K562 (cell line): ENCODE data around the gene ZNF778. TPM values are rescaled to one million over a fixed set of nuclear protein-coding genes. Genes with fewer than 3 reads are reported as not detected.

ENCODE experiments used
- ATAC-seq: fragments of 200-7000 bp; cut with Tn5 transposase; 3 replicates; pipeline ENCODE4 v1.9.1; 2020; ENCODE audit warnings: moderate library complexity
- BruUV-seq: library from RNA; stranded (reverse); fragments of 400-500 nt; replicated peaks from 2 replicates; lab custom pipeline; 2021; lab: Mats Ljungman, UMichigan
- CTCF ChIA-PET: fragments of 300-600 bp; formaldehyde crosslinking; extraction: SDS; loops from one replicate; lab custom pipeline; 2021; ENCODE audit warnings: low intra/inter-chr PET ratio; lab: Yijun Ruan, JAX
- POLR2A ChIA-PET: fragments of 300-600, 350-650 bp; sonication (Branson Sonifier 250); formaldehyde crosslinking; extraction: SDS; loops from one replicate; lab custom pipeline; 2021; ENCODE audit warnings: antibody characterized with exemption, inconsistent platforms; lab: Yijun Ruan, JAX
- DNase-seq, 4 experiments: peaks; one replicate each; pipeline versions ENCODE4 v3.0.0 to v3.0.0-alpha.2; 2011 to 2018; ENCODE audit warnings: low spot score in 3 of 4, mixed read lengths in 3 of 4; ENCODE audit errors: extremely low read depth in 1 of 4
- FAIRE-seq: peaks from 2 replicates; lab custom pipeline; 2011; peaks lifted over from hg19 to GRCh38; lab: Jason Lieb, UNC
- H2AFZ ChIP-seq: 2 replicates; pipeline ENCODE4 v1.6.0; 2011; ENCODE audit warnings: low read depth, low read length, control low read depth, inconsistent platforms
- H3K27ac ChIP-seq: fragments of 200-600 bp; 3 replicates; pipeline ENCODE4 v1.8.0; 2011; ENCODE audit warnings: low read depth, mild to moderate bottlenecking, control low read depth, inconsistent platforms, low read length, moderate library complexity, mixed read lengths; ENCODE audit errors: extremely low read depth
- H3K27me3 ChIP-seq, 2 experiments: fragments of 300-600 bp in 1 of 2; 2 replicates in 1 of 2; 3 replicates in 1 of 2; pipeline versions ENCODE4 v1.6.0 to v1.8.0; 2011; ENCODE audit warnings: inconsistent platforms in 2 of 2, low read length in 2 of 2, mild to moderate bottlenecking in 1 of 2, mixed read lengths in 1 of 2, moderate library complexity in 1 of 2; ENCODE audit not compliant: control insufficient read depth in 2 of 2, insufficient read depth in 2 of 2
- H3K36me3 ChIP-seq: fragments of 300-600 bp; 3 replicates; pipeline ENCODE4 v1.8.0; 2011; ENCODE audit warnings: mild to moderate bottlenecking, low read length, inconsistent platforms; ENCODE audit not compliant: control insufficient read depth, insufficient read depth
- H3K4me1 ChIP-seq, 2 experiments: fragments of 200-600 bp in 1 of 2; replicated peaks in 1 of 2; 2 replicates in 1 of 2; 3 replicates in 1 of 2; pipeline versions ENCODE4 v1.5.1 to v1.8.0; 2011; ENCODE audit warnings: inconsistent platforms in 2 of 2, low read length in 2 of 2, mild to moderate bottlenecking in 1 of 2, mixed read lengths in 1 of 2, moderate library complexity in 1 of 2; ENCODE audit not compliant: control insufficient read depth in 2 of 2, insufficient read depth in 2 of 2
- H3K4me2 ChIP-seq: 2 replicates; pipeline ENCODE4 v1.6.1; 2011; ENCODE audit warnings: low read length, control low read depth, inconsistent platforms, mixed read lengths; ENCODE audit not compliant: insufficient read depth
- H3K4me3 ChIP-seq: fragments of 200-600 bp; sonication (generic), shearing (Covaris generic); 2 replicates; pipeline ENCODE4 v1.5.1; 2016; ENCODE audit warnings: control low read depth, inconsistent platforms
- H3K79me2 ChIP-seq: fragments of 200-600 bp; 3 replicates; pipeline ENCODE4 v1.8.0; 2011; ENCODE audit warnings: low read length, inconsistent platforms; ENCODE audit not compliant: control insufficient read depth, insufficient read depth
- H3K9ac ChIP-seq, 2 experiments: 2 replicates each; pipeline versions ENCODE4 v1.6.0 to v1.6.1; 2011; ENCODE audit warnings: low read depth in 2 of 2, low read length in 2 of 2, control low read depth in 1 of 2, inconsistent platforms in 1 of 2, mild to moderate bottlenecking in 1 of 2, mixed read lengths in 1 of 2; ENCODE audit not compliant: insufficient read depth in 1 of 2
- H3K9me1 ChIP-seq: one replicate; pipeline ENCODE4 v1.6.0; 2011; ENCODE audit warnings: inconsistent platforms, mild to moderate bottlenecking, low read length, moderate library complexity; ENCODE audit not compliant: control insufficient read depth, insufficient read depth
- H3K9me3 ChIP-seq: replicated peaks from 2 replicates; pipeline ENCODE4 v1.5.1; 2011; ENCODE audit warnings: low read depth, low read length, inconsistent platforms; ENCODE audit not compliant: control insufficient read depth, insufficient read depth
- H4K20me1 ChIP-seq: replicated peaks from 2 replicates; pipeline ENCODE4 v1.6.1; 2011; ENCODE audit warnings: low read length, inconsistent platforms, mixed read lengths; ENCODE audit not compliant: control insufficient read depth, insufficient read depth
- E2F5 ChIP-seq: sonication (generic); formaldehyde crosslinking; IDR thresholded peaks from 2 replicates; pipeline ENCODE4 v1.8.0; 2022; ENCODE audit warnings: mild to moderate bottlenecking, missing genetic modification reagents
- IRF9 ChIP-seq: fragments of 450-650 bp; IDR thresholded peaks from 2 replicates; pipeline ENCODE4 v1.6.1; 2016; ENCODE audit warnings: missing biosample characterization, missing genetic modification characterization
- POLR2B ChIP-seq: fragments of 450-650 bp; IDR thresholded peaks from 2 replicates; pipeline ENCODE4 v1.6.1; 2018; ENCODE audit warnings: low read depth; ENCODE audit not compliant: partially characterized antibody
- POLR2G ChIP-seq: fragments of 200-400 bp; formaldehyde crosslinking; IDR thresholded peaks from 2 replicates; pipeline ENCODE4 v1.6.1; 2017; ENCODE audit warnings: low read depth, mild to moderate bottlenecking, antibody characterized with exemption, low read length, moderate library complexity
- RBM22 ChIP-seq: fragments of 200-400 bp; formaldehyde crosslinking; IDR thresholded peaks from 2 replicates; pipeline ENCODE4 v1.6.1; 2018; ENCODE audit warnings: low read length, low read depth; ENCODE audit not compliant: poor library complexity, severe bottlenecking
- ZNF354B ChIP-seq: fragments of 250-450 bp; sonication (Bioruptor Pico); IDR thresholded peaks from 2 replicates; pipeline ENCODE4 v1.4.0; 2020
- ZNF551 ChIP-seq: fragments of 250-450 bp; sonication (Bioruptor Pico); IDR thresholded peaks from 2 replicates; pipeline ENCODE4 v1.5.0; 2021; ENCODE audit warnings: mild to moderate bottlenecking, moderate library complexity
- WGBS: fragments of 100-300 bp; shearing (Covaris generic); methylation state at CpG from one replicate; pipeline ENCODE4 v1.1.6; 2016; ENCODE audit warnings: low coverage, mixed read lengths; ENCODE audit not compliant: insufficient coverage; ENCODE audit errors: missing lambda C conversion rate; 5-methylcytosine and 5-hydroxymethylcytosine counted together
- in situ Hi-C: fragments of 300-500 bp; cut with MboI; formaldehyde crosslinking; loops from 4 replicates; pipeline ENCODE4 v1.15.0; 2018; ENCODE audit warnings: inconsistent platforms, mixed read lengths
- intact Hi-C: fragments of 100-400 bp; cut with micrococcal nuclease; formaldehyde crosslinking; loops from 2 replicates; pipeline ENCODE4 v1.14.2; 2022
- polyA plus RNA-seq, 8 experiments: library from polyadenylated mRNA; depleted of rRNA in 4 of 8; stranded (reverse) in 5 of 8; unstranded in 3 of 8; fragments of >200 nt; fragmentation: Nextera tagmentation in 2 of 8; fragmentation: Illumina TruSeq in 1 of 8; extraction: Ambion mirVana in 2 of 8; extraction: Trizol in 1 of 8; gene quantifications; 2 replicates each; pipeline versions ENCODE4 v1.2.1 to v1.2.3, GENCODE V29; 2011 to 2014; ENCODE audit warnings: inconsistent platforms in 1 of 8, missing spikeins in 1 of 8
- total RNA-seq, 7 experiments: library from RNA; depleted of rRNA in 6 of 7; stranded (reverse); fragments of >200 nt in 6 of 7; fragmentation: Illumina TruSeq in 2 of 7; extraction: Trizol in 2 of 7; gene quantifications; 2 replicates each; pipeline versions ENCODE4 v1.2.1 to v1.2.3, GENCODE V29; 2011 to 2021; ENCODE audit warnings: low replicate concordance in 1 of 7
- TF ChIP-seq, protein P1 (sequence below): sonication (generic); formaldehyde crosslinking; IDR thresholded peaks from 2 replicates; pipeline ENCODE4 v1.8.1; 2023; ENCODE audit warnings: mild to moderate bottlenecking, missing genetic modification reagents
- TF ChIP-seq, protein P2 (sequence below): fragments of 250-450 bp; sonication (Bioruptor Pico); IDR thresholded peaks from 2 replicates; pipeline ENCODE4 v1.8.0; 2022; ENCODE audit warnings: moderate library complexity, mild to moderate bottlenecking, inconsistent platforms

Gene ZNF778
- total and polyA plus RNA-seq, 9 of the 15 experiments (the other 6 are each of a cell fraction or from before 2014, with no cell fraction given) = 0.70 to 60.6 (median 7.5) TPM

DNA sequence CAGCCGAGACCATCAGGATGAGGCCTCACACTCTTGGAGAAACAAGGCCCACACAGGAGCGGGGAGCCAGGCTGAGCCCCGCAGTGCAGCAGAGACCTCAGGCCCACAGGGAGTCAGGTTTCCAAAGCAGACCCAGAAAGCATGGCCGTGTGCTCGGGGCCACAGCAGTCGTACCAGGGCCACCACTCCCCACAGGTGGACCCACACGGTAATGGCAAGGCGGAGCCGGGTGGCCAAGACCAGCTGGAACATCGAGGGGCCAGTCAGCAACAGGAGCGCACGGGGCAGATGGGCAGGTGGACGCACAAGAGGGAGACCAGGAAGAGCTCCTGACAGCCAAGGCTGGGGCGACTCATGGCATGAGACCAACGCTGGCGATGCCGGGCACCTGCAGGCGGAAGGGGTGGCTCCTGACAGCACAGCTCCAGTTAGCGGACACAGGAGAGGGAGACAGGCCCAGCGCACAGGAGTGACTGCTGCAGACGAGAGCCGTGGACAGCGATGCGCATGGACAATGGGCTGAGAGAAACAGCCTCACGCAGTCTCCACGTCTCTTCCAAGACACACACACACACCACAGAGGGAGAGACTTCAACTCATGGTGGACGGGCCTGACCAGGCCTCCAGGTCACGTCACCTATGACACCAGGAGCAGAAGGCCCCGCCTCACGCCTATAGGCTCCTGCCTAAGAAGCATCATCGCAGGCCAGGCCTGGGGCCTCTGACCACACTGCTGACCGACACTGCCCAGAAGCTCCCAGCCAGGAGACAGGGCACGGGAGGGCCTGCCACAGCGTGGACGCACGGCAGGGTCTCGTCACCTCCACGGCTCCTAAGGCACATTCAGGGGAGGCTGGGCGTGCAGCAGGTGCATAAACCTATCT, 58.6 kb downstream of the ZNF778 start:
- Histone ChIP-seq H3K27me3 (no peaks in the 10 kb centered on the region), H3K4me2 (no peak overlapping the region), H3K79me2 (no peaks in the 10 kb centered on the region; the same call in 1 of the 3 replicates), H3K9me1 (peaks cover 3% of the 10 kb centered on the region), H3K9ac (peak overlapping the region in 1 of 2 experiments; percentile 45; a peak in 2 of 4 replicates), H3K9me3 (no peaks in the 10 kb centered on the region), H3K27ac (no peak overlapping the region), H3K36me3 (peaks cover 90% of the 10 kb centered on the region; the same call in 2 of the 3 replicates), H3K4me3 (no peak overlapping the region), H2AFZ (no peak overlapping the region), H3K4me1 (peaks cover 0 to 26% of the 10 kb centered on the region in 2 experiments; a peak in 1 of 5 replicates), H4K20me1 (no peaks in the 10 kb centered on the region)
- intact Hi-C loops = no loop called here
- in situ Hi-C loops = no loop called here
- ATAC-seq = no peak
- DNase-seq = no peak
- BruUV-seq = no TSS peak
- TF ChIP-seq, protein P1, sequence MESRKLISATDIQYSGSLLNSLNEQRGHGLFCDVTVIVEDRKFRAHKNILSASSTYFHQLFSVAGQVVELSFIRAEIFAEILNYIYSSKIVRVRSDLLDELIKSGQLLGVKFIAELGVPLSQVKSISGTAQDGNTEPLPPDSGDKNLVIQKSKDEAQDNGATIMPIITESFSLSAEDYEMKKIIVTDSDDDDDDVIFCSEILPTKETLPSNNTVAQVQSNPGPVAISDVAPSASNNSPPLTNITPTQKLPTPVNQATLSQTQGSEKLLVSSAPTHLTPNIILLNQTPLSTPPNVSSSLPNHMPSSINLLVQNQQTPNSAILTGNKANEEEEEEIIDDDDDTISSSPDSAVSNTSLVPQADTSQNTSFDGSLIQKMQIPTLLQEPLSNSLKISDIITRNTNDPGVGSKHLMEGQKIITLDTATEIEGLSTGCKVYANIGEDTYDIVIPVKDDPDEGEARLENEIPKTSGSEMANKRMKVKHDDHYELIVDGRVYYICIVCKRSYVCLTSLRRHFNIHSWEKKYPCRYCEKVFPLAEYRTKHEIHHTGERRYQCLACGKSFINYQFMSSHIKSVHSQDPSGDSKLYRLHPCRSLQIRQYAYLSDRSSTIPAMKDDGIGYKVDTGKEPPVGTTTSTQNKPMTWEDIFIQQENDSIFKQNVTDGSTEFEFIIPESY (CRISPR knock-in tag) = peak; percentile 29; the same call in 1 of the 2 replicates
- TF ChIP-seq POLR2B (peak; percentile 12), RBM22 (peak; percentile 78), ZNF354B (no peak), E2F5 (CRISPR knock-in tag) (no peak), IRF9 (tag) (no peak), ZNF551 (CRISPR knock-in tag) (no peak), POLR2G (peak; percentile 61)
- TF ChIP-seq, protein P2, sequence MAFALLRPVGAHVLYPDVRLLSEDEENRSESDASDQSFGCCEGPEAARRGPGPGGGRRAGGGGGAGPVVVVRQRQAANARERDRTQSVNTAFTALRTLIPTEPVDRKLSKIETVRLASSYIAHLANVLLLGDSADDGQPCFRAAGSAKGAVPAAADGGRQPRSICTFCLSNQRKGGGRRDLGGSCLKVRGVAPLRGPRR = no peak
- ChIA-PET CTCF (no interaction called here), POLR2A (interaction anchor here (0.6 to 2.4 kb wide), 2 partner anchors 18 to 25 kb away, joined by 3 to 8 read pairs; no protein-coding TSS in a partner anchor)
- WGBS = 93% methylated on average over 30 of the region's 39 CpGs
- FAIRE-seq = no peak
